COLO668 (cell line): ENCODE measurements around the gene F5.

Source experiments
- DNase-seq: peaks from one replicate; lab custom pipeline; 2025; ENCODE audit not compliant: unreplicated experiment; lab: John Stamatoyannopoulos, UW

The F5 gene

DNA sequence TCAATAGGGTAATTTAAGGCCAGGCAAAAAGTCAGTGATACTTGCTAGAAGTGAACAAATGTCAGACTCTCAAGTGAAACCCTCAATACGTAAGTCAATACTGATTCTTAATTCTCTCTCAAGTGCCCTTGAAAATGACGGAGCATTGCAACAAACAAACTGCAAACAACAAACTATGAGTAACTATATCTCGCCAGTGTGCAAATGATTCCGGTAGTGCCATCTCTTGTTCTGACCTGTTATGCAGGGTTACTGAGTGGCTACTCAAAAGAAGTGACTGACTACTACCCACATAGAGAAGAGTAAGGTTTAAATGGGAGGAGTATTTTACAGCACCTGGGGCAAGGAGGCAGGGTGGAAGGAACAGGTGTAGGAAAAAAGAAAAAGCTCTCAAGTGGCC is 102.2 kb downstream of the F5 start:
- no peak for DNase-seq

DNA sequence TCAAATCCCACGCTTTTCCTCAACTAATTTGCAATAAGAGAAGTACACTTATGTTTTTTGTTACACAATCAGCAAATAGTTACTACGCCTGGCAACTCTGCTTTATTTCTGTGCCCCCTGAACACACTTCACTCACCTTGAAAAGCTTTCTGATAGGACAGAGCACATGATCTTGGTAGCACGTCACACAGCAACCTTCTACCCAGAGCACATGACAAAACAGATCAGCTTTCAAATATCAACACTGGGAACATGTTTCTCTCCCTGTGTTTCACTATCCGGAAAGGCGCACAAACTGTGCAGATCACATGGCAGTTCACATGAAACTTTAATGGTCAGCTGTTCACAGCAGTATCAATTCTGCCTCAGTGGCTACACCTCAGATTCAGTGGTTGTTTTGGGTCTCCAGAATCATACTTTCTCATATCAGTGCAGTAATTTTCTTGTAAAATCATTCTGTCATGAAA is 102.7 kb downstream of the F5 start:
- peak; percentile 38 for DNase-seq

- DNase-seq: no peak
Observed at GRCh38 chr1:169479363-169480066, 106.8 kb downstream of the F5 start.

- no peak for DNase-seq
Observed at GRCh38 chr1:169478094-169478672, 108.1 kb downstream of the F5 start.

GRCh38 chr1:169475806-169476387 is 110.4 kb downstream of the F5 start:
- DNase-seq: no peak

- no peak for DNase-seq
Observed at GRCh38 chr1:169474302-169474995, 111.8 kb downstream of the F5 start.

GRCh38 chr1:169473347-169473746 is 112.9 kb downstream of the F5 start:
- DNase-seq: no peak

- DNase-seq: no peak
Observed at GRCh38 chr1:169472738-169473137, 113.5 kb downstream of the F5 start.

- no peak for DNase-seq
Observed at GRCh38 chr1:169468982-169469381, 117.3 kb downstream of the F5 start.

- peak; percentile 23 for DNase-seq
Observed at GRCh38 chr1:169466259-169467230, 119.7 kb downstream of the F5 start.

DNA sequence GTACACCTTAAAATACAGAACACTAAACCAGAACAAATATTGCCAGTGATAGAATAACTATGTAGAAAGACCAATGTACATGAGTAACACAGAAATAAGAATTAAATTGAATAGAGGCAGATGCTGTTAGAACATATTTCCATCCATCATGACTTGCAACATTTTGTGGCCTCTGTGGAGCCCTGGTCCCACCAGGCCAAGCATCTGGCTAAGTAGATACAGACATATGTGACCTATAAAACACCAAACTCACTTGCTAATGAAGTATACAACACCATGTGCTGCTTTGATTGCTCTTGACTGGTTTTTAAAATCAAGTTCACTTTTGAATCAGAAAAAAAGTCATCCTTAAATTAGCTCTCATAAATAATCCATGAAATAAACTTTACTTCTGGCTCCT is 121.0 kb downstream of the F5 start:
- DNase-seq: no peak
